HepG2 (cell line): ENCODE data around the gene TCERG1L.

Experiments used
- CHCHD3 ChIP-seq: sonication (generic); formaldehyde crosslinking; IDR thresholded peaks from 2 replicates; pipeline ENCODE4 v1.8.0; 2022; ENCODE audit warnings: mild to moderate bottlenecking, missing genetic modification reagents, moderate library complexity
- CREM ChIP-seq, 2 experiments: sonication (generic) in 1 of 2; formaldehyde crosslinking in 1 of 2; IDR thresholded peaks; 2 replicates each; pipeline versions ENCODE4 v1.4.0 to v1.6.1; 2016 to 2020; ENCODE audit warnings: antibody characterized with exemption in 1 of 2, mild to moderate bottlenecking in 1 of 2, missing genetic modification reagents in 1 of 2
- ETV6 ChIP-seq: sonication (generic); formaldehyde crosslinking; conservative IDR thresholded peaks from 2 replicates; pipeline ENCODE4 v1.4.0; 2020; ENCODE audit warnings: missing genetic modification reagents

DNA sequence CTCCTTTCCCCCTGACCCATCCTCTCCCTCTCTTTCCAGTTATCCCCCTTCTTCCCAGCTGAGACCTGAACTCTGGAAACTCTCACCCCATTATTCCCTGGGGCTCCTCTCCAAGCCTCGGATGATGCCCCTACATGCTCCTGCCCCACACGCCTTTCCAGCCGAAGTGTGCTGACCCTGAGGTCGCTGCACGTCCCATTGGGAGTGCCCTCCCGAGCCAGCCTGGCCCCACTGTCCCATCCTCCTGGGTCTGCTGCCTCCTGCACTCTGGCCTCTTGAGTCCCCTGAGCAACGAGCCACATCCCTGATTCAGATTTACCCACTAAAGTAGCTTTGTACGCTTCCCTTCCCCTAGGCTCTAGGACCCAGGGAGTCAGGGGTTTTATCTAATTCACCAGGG lies 87.4 kb downstream of the TCERG1L start:
- no peak for TF ChIP-seq ETV6 (CRISPR knock-in tag)
- no peak for TF ChIP-seq CHCHD3
- no peak for TF ChIP-seq CREM (IDR thresholded peaks at IDR 0.05)
- no peak for TF ChIP-seq CREM (CRISPR knock-in tag; IDR thresholded peaks at IDR 0.05)
